K562 (cell line): ENCODE measurements around the gene RAP1A.

Source experiments
- BRF1 ChIP-seq: IDR thresholded peaks from 3 replicates; pipeline ENCODE4 v1.6.1; 2011; ENCODE audit warnings: borderline replicate concordance, mild to moderate bottlenecking; ENCODE audit not compliant: insufficient read length; ENCODE audit errors: extremely low read depth
- GABPA ChIP-seq: fragments of 200-800 bp; sonication (Bioruptor generic); conservative IDR thresholded peaks from 2 replicates; pipeline ENCODE4 v1.6.1; 2016; ENCODE audit warnings: low read depth, missing genetic modification characterization, missing compliant biosample characterization
- POLR2A ChIP-seq: fragments of 450-650 bp; conservative IDR thresholded peaks from 2 replicates; pipeline ENCODE4 v1.6.1; 2016
- SMC3 ChIP-seq: conservative IDR thresholded peaks from 2 replicates; pipeline ENCODE4 v1.6.1; 2011; ENCODE audit warnings: low read depth, low read length, improper control_type of control experiment; ENCODE audit not compliant: insufficient read depth
- U2AF1 ChIP-seq: fragments of 200-400 bp; formaldehyde crosslinking; optimal IDR thresholded peaks from 2 replicates; pipeline ENCODE3; 2017; ENCODE audit warnings: mild to moderate bottlenecking, low read depth, low read length, moderate library complexity
- YY1 ChIP-seq, 3 experiments: IDR thresholded peaks; 2 replicates each; pipeline ENCODE4 v1.6.1; 2011; ENCODE audit warnings: low read length in 2 of 3, mild to moderate bottlenecking in 2 of 3, moderate library complexity in 2 of 3, borderline replicate concordance in 1 of 3, control low read depth in 1 of 3, low read depth in 1 of 3; ENCODE audit not compliant: insufficient read depth in 3 of 3, insufficient replicate concordance in 2 of 3, control insufficient read depth in 1 of 3, insufficient read length in 1 of 3; ENCODE audit errors: extremely low read depth in 1 of 3
- ZNF121 ChIP-seq: sonication (generic); formaldehyde crosslinking; conservative IDR thresholded peaks from 2 replicates; pipeline ENCODE4 v1.8.0; 2022; ENCODE audit warnings: missing genetic modification reagents
- ZNF146 ChIP-seq: IDR thresholded peaks from one replicate; pipeline ENCODE4 v1.6.1; 2018; ENCODE audit warnings: missing compliant biosample characterization; ENCODE audit not compliant: unreplicated experiment
- TF ChIP-seq, protein P1 (sequence below), 3 experiments: IDR thresholded peaks in 2 of 3; conservative IDR thresholded peaks in 1 of 3; 2 replicates each; pipeline ENCODE4 v1.5.1; 2011 to 2012; ENCODE audit warnings: low read length in 3 of 3, mild to moderate bottlenecking in 3 of 3, control low read depth in 2 of 3, improper control_type of control experiment in 1 of 3, inconsistent platforms in 1 of 3, low read depth in 1 of 3, mixed read lengths in 1 of 3, moderate library complexity in 1 of 3; ENCODE audit not compliant: insufficient read depth in 2 of 3

DNA sequence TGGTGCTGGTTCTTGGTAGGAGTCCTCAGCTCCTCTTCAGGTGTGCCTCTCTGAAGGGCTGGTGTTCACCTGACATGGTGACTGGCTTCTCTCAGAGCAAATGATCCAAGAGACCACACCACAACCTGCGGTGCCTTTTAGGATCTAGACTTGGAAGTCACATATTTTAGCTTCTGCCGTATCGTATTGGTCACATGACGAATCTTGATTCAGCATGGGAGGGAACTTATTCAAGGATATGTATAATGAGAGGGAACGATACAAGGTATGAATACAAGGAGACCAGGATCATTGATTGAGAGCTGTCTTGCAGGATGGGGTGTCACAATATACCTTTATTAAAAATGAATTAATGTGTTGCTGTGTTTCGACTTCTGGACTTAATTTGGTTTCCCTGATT is 58.0 kb downstream of the RAP1A start:
- TF ChIP-seq, protein P1, sequence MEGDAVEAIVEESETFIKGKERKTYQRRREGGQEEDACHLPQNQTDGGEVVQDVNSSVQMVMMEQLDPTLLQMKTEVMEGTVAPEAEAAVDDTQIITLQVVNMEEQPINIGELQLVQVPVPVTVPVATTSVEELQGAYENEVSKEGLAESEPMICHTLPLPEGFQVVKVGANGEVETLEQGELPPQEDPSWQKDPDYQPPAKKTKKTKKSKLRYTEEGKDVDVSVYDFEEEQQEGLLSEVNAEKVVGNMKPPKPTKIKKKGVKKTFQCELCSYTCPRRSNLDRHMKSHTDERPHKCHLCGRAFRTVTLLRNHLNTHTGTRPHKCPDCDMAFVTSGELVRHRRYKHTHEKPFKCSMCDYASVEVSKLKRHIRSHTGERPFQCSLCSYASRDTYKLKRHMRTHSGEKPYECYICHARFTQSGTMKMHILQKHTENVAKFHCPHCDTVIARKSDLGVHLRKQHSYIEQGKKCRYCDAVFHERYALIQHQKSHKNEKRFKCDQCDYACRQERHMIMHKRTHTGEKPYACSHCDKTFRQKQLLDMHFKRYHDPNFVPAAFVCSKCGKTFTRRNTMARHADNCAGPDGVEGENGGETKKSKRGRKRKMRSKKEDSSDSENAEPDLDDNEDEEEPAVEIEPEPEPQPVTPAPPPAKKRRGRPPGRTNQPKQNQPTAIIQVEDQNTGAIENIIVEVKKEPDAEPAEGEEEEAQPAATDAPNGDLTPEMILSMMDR (IDR thresholded peaks at IDR 0.05 in 2 of 3, conservative IDR thresholded peaks at IDR 0.05 in 1 of 3; ENCODE audit: insufficient read depth in 2 of 3, low read depth in 1 of 3, low read length in 3 of 3), result no peak
- TF ChIP-seq YY1 (IDR thresholded peaks at IDR 0.05; ENCODE audit: borderline replicate concordance in 1 of 3, control insufficient read depth in 1 of 3, extremely low read depth in 1 of 3, insufficient read depth in 3 of 3, insufficient read length in 1 of 3, insufficient replicate concordance in 2 of 3, low read depth in 1 of 3, low read length in 2 of 3) (no peak), POLR2A (no peak), BRF1 (no peak), SMC3 (no peak), GABPA (tag) (no peak), ZNF146 (CRISPR knock-in tag) (no peak), ZNF121 (CRISPR knock-in tag) (no peak), U2AF1 (no peak)
